GM18520 (cell line): ENCODE results near the gene FAM240B.

ENCODE experiments used
- ATAC-seq: cut with Tn5 transposase; IDR thresholded peaks from one replicate; pipeline ENCODE4 v1.9.1; 2021; ENCODE audit not compliant: unreplicated experiment

Gene FAM240B

DNA sequence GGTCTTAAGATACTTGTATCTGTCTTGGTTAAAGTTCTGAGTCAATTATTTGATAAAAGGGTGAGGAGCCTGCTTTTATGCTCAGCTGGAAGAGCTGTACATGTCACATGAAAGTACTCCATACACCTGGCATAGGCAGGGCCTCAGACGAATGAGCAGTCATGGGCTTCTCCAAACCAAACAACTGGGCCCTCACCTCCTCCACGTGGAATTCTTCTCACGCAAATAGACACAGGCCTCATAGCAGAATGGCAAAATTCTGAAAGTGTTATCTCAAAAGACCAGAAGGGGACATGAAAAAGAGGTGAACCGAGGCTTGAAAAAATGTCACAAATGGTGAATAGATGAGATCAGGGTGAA is 48.6 kb downstream of the FAM240B start:
- ATAC-seq, result no peak

DNA sequence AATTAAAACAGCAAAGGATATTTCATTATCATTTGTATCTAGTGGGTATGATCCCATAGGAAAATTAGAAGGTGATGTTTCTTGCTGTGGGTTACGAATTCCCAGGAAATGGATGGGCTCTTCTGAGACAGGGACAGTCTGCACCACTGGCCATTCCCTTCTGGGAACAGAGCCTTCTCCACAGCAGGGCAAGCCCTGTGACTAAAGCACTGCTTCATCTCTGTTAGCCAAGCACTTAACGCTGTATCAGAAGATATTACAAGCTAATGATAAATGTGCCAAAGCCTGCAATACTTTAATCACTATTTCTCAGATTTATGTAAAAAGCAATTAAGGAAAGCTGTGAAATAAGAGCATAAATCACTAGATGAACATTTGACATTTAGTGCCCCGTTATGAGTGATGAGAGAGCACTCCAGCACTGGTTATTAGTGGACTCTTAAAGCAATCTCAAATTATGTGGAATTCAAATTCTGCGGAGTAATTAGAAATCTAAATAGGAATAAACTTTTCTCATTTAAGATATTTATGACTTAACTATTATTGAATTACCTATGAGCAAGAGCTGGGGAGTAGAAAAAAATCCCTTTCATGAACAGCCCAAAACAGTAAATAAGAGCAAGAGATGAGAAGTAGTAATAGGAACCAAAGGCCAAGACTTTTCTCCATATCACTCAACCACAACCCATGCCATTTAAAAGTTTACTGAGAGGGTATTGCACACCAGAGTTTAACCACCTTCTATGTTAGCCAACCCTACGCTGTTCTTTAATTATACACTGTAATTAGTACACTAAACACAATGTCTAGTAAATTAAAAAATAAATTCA is 49.2 kb downstream of the FAM240B start:
- no peak for ATAC-seq

GRCh38 chr9:38668791-38669466 is 51.0 kb downstream of the FAM240B start:
- ATAC-seq, result no peak

- no peak for ATAC-seq
Observed at GRCh38 chr9:38662763-38663593, 57.0 kb downstream of the FAM240B start.

GRCh38 chr9:38659538-38659937 is 60.4 kb downstream of the FAM240B start:
- no peak for ATAC-seq

DNA sequence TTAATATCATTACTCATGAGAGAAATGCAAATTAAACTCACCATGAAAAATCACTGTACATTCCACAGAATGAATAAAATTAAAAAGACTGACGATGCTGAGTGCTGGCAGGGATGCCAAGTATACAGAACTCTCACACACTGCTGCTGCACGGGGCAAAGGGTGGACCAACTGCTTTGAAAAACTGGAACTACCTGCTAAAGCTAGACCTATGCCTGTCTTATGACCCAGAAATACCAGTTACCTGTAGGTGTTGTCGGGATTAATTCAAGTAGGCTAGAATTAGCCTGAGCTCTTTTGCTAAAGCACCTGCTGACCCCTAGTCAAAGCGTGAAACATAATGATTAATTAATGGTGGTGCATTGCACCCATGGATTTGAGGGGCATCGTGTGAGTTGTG is 63.0 kb downstream of the FAM240B start:
- no peak for ATAC-seq

DNA sequence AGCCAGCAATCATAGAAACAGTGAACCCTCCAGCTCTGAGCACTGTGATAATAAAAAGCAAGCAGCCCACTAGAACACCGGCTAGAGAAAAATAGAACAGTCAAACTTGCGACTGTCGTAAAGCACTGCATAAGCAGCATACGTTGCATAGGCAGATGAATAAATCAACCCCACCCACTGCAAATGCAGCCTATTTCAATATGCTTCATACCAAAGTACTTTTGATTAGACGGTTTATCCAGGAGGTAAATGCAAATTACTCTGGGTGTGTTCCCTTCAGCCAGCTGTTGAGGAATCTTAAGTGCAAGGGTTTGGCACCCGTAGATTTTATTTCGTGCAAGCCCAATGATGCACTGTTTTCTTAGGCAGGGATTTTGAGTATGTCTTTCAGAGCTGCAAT is 67.4 kb downstream of the FAM240B start:
- ATAC-seq, result no peak

DNA sequence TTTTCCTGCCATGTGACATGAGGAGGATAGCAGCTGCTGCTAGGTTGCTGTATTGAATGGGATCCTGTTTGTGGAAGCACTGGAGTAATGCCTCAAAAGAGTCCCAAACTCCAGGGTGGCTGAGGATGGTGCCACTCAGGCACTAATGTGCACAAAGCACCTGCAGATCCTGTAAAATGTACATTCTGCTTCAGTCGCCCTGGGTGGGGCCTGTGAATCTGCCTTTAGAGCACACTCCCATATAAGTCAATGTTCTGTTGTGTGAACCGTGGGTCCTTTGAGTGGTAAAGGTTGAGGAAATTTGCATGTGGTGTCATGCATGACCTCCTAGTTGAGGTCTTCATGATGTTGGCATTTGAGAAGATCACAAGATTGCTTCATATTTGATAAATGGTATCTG is 67.9 kb downstream of the FAM240B start:
- no peak for ATAC-seq

DNA sequence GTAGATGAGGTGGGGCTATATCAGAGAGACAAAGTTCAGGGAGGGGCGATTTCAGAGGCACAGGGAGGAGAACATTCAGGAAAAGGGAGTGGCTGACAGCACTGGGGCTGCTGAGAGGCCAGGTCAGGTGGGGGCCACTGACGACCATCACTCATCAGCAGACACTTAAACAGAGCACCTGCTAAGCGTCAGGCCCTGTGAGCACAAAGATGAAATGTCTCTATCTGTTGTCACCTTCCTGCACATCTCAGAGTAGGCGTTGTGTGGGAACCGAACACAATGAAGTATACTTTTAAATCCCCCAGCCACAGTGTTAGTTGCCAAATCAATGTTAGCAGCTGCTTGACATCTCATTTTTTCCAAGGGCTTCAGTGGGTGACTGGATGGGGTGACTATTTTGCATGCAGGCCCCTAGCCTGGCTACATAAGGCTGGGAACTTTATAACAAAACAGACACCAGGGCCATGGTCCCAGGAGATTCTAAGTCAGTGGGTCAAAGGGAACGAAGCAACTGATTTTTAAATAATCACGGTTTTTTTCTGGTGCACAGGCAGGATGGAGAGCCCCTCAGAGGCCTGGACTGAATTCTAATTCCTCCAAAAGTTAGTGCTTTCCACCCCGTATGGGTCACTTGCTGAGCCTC is 68.4 kb downstream of the FAM240B start:
- peak; percentile 75 for ATAC-seq

DNA sequence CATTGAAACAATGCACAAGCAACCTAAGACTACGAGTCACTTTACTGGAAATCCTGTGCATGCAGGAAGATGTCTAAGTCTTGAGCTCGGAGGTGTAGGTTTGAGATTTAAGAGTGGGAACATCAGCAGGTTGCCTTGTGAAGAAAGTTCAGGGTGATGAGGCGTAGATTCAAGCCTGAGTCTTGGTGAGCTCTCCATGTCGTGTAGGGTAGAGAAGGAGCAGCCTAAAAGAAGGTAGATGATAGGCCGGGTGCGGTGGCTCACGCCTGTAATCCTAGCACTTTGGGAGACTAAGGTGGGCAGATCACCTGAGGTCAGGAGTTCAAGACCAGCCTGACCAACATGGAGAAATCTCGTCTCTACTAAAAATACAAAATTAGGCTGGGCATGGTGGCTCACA is 69.4 kb downstream of the FAM240B start:
- no peak for ATAC-seq

DNA sequence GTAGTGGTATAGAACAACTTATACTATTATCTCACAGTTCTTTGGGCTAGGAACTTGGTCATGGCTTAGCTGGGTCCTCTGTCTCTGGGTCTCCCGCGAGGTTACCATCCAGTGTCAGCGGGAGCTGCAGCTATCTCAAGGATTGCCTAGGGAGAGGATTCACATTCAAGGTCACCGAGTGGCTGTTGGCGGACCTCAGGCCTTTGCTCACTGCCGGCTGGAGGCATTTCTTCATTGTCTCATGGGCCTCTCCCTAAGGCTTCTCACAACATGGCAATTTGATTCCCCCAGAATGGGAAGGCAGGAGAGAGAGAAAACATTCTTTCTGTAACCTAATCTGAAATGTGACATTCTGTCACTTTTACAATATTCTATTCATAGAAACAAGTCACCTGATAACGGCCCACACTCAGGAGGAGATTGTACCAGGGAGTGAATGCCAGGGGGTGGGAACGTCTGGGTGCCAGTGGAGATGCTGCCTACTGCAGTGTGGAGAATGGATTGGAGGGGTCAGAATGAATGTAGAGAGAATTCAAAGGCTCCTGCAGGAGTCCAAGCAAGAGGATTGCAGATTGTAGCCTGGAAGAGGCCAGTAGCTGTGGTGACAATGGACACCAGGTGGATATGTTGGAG is 70.1 kb downstream of the FAM240B start:
- ATAC-seq, result no peak

- ATAC-seq, result no peak
Observed at GRCh38 chr9:38644601-38645000, 75.3 kb downstream of the FAM240B start.
